Measurements from ENCODE around the gene FALEC.
"Not testable (repeated sequence)": the region's sequence is repeated elsewhere in the genome, so short reads cannot be mapped to it uniquely, and the experiment has no call there.

The FALEC gene

GRCh38 chr1:150567341-150567716, 51.8 kb downstream of the FALEC start:
- peak overlapping the region; percentile 97 to 98 (median 98) for H3K27ac Mint-ChIP-seq
- peaks cover 58% of the 10 kb centered on the region for H3K4me1 Mint-ChIP-seq
- no peaks in the 10 kb centered on the region for H3K9me3 Mint-ChIP-seq
- no peaks in the 10 kb centered on the region for H3K27me3 Mint-ChIP-seq (ENCODE audit: low read depth)
- TF ChIP-seq, protein P1, sequence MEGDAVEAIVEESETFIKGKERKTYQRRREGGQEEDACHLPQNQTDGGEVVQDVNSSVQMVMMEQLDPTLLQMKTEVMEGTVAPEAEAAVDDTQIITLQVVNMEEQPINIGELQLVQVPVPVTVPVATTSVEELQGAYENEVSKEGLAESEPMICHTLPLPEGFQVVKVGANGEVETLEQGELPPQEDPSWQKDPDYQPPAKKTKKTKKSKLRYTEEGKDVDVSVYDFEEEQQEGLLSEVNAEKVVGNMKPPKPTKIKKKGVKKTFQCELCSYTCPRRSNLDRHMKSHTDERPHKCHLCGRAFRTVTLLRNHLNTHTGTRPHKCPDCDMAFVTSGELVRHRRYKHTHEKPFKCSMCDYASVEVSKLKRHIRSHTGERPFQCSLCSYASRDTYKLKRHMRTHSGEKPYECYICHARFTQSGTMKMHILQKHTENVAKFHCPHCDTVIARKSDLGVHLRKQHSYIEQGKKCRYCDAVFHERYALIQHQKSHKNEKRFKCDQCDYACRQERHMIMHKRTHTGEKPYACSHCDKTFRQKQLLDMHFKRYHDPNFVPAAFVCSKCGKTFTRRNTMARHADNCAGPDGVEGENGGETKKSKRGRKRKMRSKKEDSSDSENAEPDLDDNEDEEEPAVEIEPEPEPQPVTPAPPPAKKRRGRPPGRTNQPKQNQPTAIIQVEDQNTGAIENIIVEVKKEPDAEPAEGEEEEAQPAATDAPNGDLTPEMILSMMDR (IDR thresholded peaks at IDR 0.05; ENCODE audit: unreplicated experiment in 3 of 3): no peak
- peaks cover 16% of the 10 kb centered on the region for H3K36me3 Mint-ChIP-seq (ENCODE audit: low read depth)
- H3K4me3 Mint-ChIP-seq: peak overlapping the region; percentile 57 to 74 (median 72)

- TF ChIP-seq, protein P1 (IDR thresholded peaks at IDR 0.05; ENCODE audit: unreplicated experiment in 3 of 3): no peak
- Mint-ChIP-seq H3K4me1 (peaks cover 52% of the 10 kb centered on the region), H3K4me3 (peak overlapping the region; percentile 57 to 74 (median 72)), H3K27me3 (ENCODE audit: low read depth) (no peaks in the 10 kb centered on the region), H3K27ac (peak overlapping the region; percentile 97 to 98 (median 98)), H3K9me3 (no peaks in the 10 kb centered on the region), H3K36me3 (ENCODE audit: low read depth) (peaks cover 22% of the 10 kb centered on the region)
These were observed 52.4 kb downstream of the FALEC start for GRCh38 chr1:150567717-150568593.

- Mint-ChIP-seq H3K4me3 (peak overlapping the region; percentile 57 to 74 (median 72)), H3K4me1 (peaks cover 46% of the 10 kb centered on the region), H3K27ac (peak overlapping the region; percentile 97 to 98 (median 98)), H3K36me3 (ENCODE audit: low read depth) (peaks cover 28% of the 10 kb centered on the region), H3K9me3 (no peaks in the 10 kb centered on the region), H3K27me3 (ENCODE audit: low read depth) (no peaks in the 10 kb centered on the region)
- TF ChIP-seq, protein P1 (IDR thresholded peaks at IDR 0.05; ENCODE audit: unreplicated experiment in 3 of 3): no peak
These were observed 53.0 kb downstream of the FALEC start for GRCh38 chr1:150568594-150568966.

DNA sequence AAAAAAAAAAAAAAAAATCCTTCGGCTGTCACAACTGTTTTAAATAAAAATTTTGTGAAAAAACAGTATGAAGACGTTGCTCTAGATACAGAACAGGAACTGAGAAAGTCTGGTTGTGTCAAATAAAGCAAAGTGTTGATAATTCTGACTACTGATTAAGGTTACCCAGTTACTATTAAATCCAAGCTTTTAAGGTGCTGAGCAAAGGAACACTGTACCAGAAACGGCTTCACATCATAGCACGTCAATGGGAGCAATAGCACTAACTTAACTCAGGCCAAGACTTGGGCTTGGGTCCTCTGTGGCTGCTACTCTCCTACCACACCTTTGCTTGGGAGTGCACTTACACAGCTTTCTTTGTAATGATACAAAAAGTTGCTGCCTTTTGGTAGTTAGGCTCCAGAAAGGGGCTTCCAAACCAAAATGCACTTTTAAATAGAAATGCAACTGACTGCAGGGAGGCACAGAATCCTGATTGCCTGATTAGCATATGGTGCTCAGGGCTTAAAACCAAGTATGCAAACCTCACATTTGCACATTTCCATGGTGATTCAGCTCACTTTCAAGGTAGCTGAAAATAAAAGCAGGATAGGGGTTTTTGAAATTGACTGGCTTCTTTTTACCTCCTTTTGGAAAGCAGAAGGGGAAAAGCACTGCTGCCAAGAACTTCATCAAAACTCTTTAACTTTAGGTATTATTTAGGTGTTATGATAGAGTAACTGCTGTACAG, 57.5 kb downstream of the FALEC start:
- H3K36me3 Mint-ChIP-seq (ENCODE audit: low read depth): peaks cover 71% of the 10 kb centered on the region
- no peaks in the 10 kb centered on the region for H3K9me3 Mint-ChIP-seq

GRCh38 chr1:150573648-150574071, 58.1 kb downstream of the FALEC start:
- not testable (repeated sequence) for H3K27me3 Mint-ChIP-seq (ENCODE audit: low read depth); H3K4me3 Mint-ChIP-seq; H3K9me3 Mint-ChIP-seq; H3K27ac Mint-ChIP-seq
- H3K36me3 Mint-ChIP-seq (ENCODE audit: low read depth): peaks cover 77% of the 10 kb centered on the region
- peaks cover 52% of the 10 kb centered on the region for H3K4me1 Mint-ChIP-seq

More for the DNA sequence above, 57.5 kb downstream of the FALEC start:
- no peaks in the 10 kb centered on the region for H3K27me3 Mint-ChIP-seq (ENCODE audit: low read depth)
- TF ChIP-seq, protein P1 (IDR thresholded peaks at IDR 0.05; ENCODE audit: unreplicated experiment in 3 of 3): no peak
- H3K4me1 Mint-ChIP-seq: peaks cover 58% of the 10 kb centered on the region
- H3K27ac Mint-ChIP-seq: no peak overlapping the region
- no peak overlapping the region for H3K4me3 Mint-ChIP-seq

GRCh38 chr1:150574260-150575071, 58.9 kb downstream of the FALEC start:
- peaks cover 47% of the 10 kb centered on the region for H3K4me1 Mint-ChIP-seq
- peak overlapping the region; percentile 58 to 98 (median 97) for H3K4me3 Mint-ChIP-seq
- H3K27ac Mint-ChIP-seq: peak overlapping the region; percentile 47 to 52 (median 50)
- TF ChIP-seq, protein P1 (IDR thresholded peaks at IDR 0.05; ENCODE audit: unreplicated experiment in 3 of 3): no peak
- H3K36me3 Mint-ChIP-seq (ENCODE audit: low read depth): peaks cover 81% of the 10 kb centered on the region
- H3K27me3 Mint-ChIP-seq (ENCODE audit: low read depth): no peaks in the 10 kb centered on the region
- H3K9me3 Mint-ChIP-seq: no peaks in the 10 kb centered on the region

All from nephron (organoid).